HFF-Myc (cell line): ENCODE measurements around the gene CIT.

Source experiments
- DNase-seq: peaks from one replicate; pipeline ENCODE4 v3.0.0-alpha.2; 2011; ENCODE audit warnings: low read depth; ENCODE audit errors: extremely low read depth
- H3K4me3 ChIP-seq: replicated peaks from 2 replicates; pipeline ENCODE4 v1.5.1; 2011; ENCODE audit warnings: low read depth, mild to moderate bottlenecking, control low read depth, low read length
- TF ChIP-seq, protein P1 (sequence below): IDR thresholded peaks from 2 replicates; pipeline ENCODE4 v1.5.1; 2012; ENCODE audit warnings: mild to moderate bottlenecking, low read depth, low read length, control low read depth; ENCODE audit errors: missing control alignments

The CIT gene

DNA sequence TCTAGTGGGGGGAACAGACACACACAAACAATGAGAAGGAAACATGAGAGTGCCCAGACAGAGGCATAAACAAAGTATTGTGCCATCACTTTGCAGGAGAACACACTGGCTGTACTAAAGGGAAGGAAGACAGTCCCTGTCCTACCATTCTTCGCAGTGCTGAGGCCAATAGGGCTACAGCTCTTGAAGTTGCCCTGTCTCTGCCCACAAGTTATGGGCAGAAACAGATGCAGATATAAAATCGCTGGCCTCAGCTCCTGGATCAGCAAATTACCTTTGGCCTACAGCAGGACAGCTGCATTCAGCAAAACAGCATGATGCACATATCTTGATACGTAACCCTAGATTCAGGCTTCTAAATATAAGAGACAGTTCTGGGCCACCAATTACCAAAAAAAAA is 232.2 kb downstream of the CIT start:
- H3K4me3 ChIP-seq = no peak overlapping the region
- TF ChIP-seq, protein P1, sequence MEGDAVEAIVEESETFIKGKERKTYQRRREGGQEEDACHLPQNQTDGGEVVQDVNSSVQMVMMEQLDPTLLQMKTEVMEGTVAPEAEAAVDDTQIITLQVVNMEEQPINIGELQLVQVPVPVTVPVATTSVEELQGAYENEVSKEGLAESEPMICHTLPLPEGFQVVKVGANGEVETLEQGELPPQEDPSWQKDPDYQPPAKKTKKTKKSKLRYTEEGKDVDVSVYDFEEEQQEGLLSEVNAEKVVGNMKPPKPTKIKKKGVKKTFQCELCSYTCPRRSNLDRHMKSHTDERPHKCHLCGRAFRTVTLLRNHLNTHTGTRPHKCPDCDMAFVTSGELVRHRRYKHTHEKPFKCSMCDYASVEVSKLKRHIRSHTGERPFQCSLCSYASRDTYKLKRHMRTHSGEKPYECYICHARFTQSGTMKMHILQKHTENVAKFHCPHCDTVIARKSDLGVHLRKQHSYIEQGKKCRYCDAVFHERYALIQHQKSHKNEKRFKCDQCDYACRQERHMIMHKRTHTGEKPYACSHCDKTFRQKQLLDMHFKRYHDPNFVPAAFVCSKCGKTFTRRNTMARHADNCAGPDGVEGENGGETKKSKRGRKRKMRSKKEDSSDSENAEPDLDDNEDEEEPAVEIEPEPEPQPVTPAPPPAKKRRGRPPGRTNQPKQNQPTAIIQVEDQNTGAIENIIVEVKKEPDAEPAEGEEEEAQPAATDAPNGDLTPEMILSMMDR = no peak
- DNase-seq = no peak

DNA sequence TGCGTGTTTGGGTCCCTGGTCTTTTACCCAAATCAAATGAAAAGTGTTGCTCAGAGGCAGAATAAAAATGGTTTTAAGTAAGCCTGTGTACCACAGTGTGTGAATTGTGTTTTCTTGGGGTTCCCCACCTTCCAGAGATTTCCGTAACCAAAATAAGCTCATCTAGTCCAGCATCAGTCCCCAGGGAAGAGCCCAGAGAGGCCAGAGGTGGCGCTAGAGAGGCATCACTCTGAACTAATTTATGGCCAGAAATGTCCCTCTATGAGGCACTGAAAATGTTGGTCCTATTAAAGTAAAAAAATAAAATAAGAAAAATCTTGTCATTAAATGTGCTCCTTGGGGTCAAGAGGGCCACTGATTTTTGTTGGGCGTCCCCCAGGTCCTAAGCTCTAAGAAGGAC is 234.1 kb downstream of the CIT start:
- TF ChIP-seq, protein P1 = peak; percentile 45
- H3K4me3 ChIP-seq = no peak overlapping the region
- no peak for DNase-seq
